OCI-LY1 (cell line): Measurements from ENCODE around the gene SPPL2B.
A peak's percentile ranks its signal among the peaks of the same experiment; 100 is the strongest.

Experiments
- H2AFZ ChIP-seq: fragments of 200-600 bp; sonication (generic), shearing (Covaris generic); 2 replicates; pipeline ENCODE4 v1.6.0; 2014; ENCODE audit warnings: antibody characterized with exemption, mild to moderate bottlenecking, low read length
- H3F3A ChIP-seq: fragments of 200-600 bp; sonication (generic), shearing (Covaris generic); 2 replicates; pipeline ENCODE4 v1.6.0; 2014; ENCODE audit warnings: mild to moderate bottlenecking, antibody characterized with exemption, low read length, moderate library complexity; ENCODE audit not compliant: insufficient read depth
- H3K27ac ChIP-seq: fragments of 200-600 bp; sonication (generic); 2 replicates; pipeline ENCODE4 v1.5.1; 2014; ENCODE audit warnings: low read length, mixed run types, mild to moderate bottlenecking, low read depth; ENCODE audit not compliant: poor library complexity, severe bottlenecking
- H3K27me3 ChIP-seq: fragments of 200-600 bp; sonication (generic); 2 replicates; pipeline ENCODE4 v1.6.0; 2014; ENCODE audit warnings: antibody characterized with exemption, mild to moderate bottlenecking, low read length, moderate library complexity; ENCODE audit not compliant: insufficient read depth
- H3K36me3 ChIP-seq: fragments of 200-600 bp; sonication (generic); 2 replicates; pipeline ENCODE4 v1.6.1; 2014; ENCODE audit warnings: mild to moderate bottlenecking, antibody characterized with exemption, low read length, moderate library complexity, mixed read lengths; ENCODE audit not compliant: insufficient read depth
- H3K4me1 ChIP-seq: fragments of 200-600 bp; sonication (generic); 2 replicates; pipeline ENCODE4 v1.5.1; 2014; ENCODE audit warnings: mild to moderate bottlenecking, low read length, moderate library complexity; ENCODE audit not compliant: insufficient read depth, severe bottlenecking
- H3K4me2 ChIP-seq: fragments of 200-600 bp; sonication (generic), shearing (Covaris generic); 2 replicates; pipeline ENCODE4 v1.6.1; 2014; ENCODE audit warnings: low read length
- H3K4me3 ChIP-seq: fragments of 200-600 bp; sonication (generic); 2 replicates; pipeline ENCODE4 v1.5.1; 2014; ENCODE audit warnings: low read length, low read depth, mild to moderate bottlenecking, mixed read lengths; ENCODE audit not compliant: poor library complexity, severe bottlenecking
- H3K79me2 ChIP-seq: fragments of 200-600 bp; shearing (Covaris generic); 2 replicates; pipeline ENCODE4 v1.6.1; 2016; ENCODE audit warnings: mixed run types, low read length, mixed read lengths; ENCODE audit not compliant: insufficient read depth
- H3K9ac ChIP-seq: fragments of 200-600 bp; sonication (generic), shearing (Covaris generic); 2 replicates; pipeline ENCODE4 v1.6.1; 2014; ENCODE audit warnings: mild to moderate bottlenecking, low read length, mixed read lengths
- H3K9me2 ChIP-seq: fragments of 200-600 bp; sonication (generic), shearing (Covaris generic); 2 replicates; pipeline ENCODE4 v1.6.1; 2014; ENCODE audit warnings: low read depth, mild to moderate bottlenecking, low read length, mixed read lengths
- H3K9me3 ChIP-seq: fragments of 200-600 bp; shearing (Covaris generic); 2 replicates; pipeline ENCODE4 v1.6.1; 2014; ENCODE audit warnings: low read length, mixed read lengths
- H4K20me1 ChIP-seq: fragments of 200-600 bp; sonication (generic), shearing (Covaris generic); 2 replicates; pipeline ENCODE4 v1.6.0; 2016; ENCODE audit warnings: mild to moderate bottlenecking, low read length; ENCODE audit not compliant: insufficient read depth
- EZH2 ChIP-seq: fragments of 200-600 bp; sonication (generic), shearing (Covaris generic); IDR thresholded peaks from 2 replicates; pipeline ENCODE4 v1.8.0; 2017; ENCODE audit warnings: borderline replicate concordance, mixed run types, mild to moderate bottlenecking, antibody characterized with exemption, low read length, moderate library complexity, mixed read lengths
- TF ChIP-seq, protein P1 (sequence below): fragments of 200-600 bp; sonication (generic), shearing (Covaris generic); IDR thresholded peaks from 2 replicates; pipeline ENCODE4 v1.5.1; 2017; ENCODE audit warnings: mild to moderate bottlenecking, antibody characterized with exemption, low read length, moderate library complexity, mixed read lengths

The SPPL2B gene

DNA sequence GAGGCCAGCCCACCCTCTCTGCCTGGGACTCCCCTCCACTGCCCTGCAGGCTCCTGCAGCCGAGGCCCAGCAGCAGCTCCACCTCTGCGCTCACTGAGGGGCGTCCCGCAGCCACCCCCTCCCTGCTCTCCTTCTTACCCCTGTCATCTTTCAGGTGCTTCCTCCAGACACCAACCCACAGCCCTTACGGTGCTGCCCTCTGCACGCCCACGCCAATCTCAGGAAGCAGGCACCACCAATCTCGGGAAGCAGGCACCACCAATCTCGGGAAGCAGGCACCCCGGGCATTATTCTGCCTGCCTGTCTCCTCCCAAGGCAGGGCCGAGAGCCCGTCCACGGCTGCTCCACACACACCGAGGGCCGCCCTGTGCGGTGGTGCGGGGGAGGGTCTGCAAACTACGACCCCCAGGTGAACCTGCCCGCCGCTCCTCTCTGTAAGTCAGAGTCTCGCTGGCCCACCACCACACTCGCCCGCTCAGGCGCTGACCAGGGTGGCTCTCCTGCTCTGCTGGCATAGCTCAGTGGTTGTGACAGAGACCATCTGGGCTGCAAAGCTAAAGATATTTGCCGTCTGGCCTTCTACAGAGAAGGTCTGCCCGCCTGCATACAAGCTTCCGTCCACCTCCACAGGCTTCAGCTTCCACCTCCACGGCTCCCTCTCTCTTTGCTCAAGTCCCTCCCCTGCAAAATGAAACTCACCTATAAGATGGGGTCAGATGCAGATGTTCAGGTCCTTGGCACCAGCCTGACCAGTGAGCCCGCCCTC is 3.0 kb upstream of the SPPL2B start:
- no peaks in the 10 kb centered on the region for H3K27me3 ChIP-seq
- H3K9me2 ChIP-seq = no peaks in the 10 kb centered on the region
- H3K27ac ChIP-seq = peak overlapping the region; percentile 92
- no peaks in the 10 kb centered on the region for H3F3A ChIP-seq
- TF ChIP-seq EZH2 = no peak
- TF ChIP-seq, protein P1, sequence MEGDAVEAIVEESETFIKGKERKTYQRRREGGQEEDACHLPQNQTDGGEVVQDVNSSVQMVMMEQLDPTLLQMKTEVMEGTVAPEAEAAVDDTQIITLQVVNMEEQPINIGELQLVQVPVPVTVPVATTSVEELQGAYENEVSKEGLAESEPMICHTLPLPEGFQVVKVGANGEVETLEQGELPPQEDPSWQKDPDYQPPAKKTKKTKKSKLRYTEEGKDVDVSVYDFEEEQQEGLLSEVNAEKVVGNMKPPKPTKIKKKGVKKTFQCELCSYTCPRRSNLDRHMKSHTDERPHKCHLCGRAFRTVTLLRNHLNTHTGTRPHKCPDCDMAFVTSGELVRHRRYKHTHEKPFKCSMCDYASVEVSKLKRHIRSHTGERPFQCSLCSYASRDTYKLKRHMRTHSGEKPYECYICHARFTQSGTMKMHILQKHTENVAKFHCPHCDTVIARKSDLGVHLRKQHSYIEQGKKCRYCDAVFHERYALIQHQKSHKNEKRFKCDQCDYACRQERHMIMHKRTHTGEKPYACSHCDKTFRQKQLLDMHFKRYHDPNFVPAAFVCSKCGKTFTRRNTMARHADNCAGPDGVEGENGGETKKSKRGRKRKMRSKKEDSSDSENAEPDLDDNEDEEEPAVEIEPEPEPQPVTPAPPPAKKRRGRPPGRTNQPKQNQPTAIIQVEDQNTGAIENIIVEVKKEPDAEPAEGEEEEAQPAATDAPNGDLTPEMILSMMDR = no peak
- H3K4me1 ChIP-seq = peaks cover 55% of the 10 kb centered on the region
- peak overlapping the region; percentile 70 for H3K4me2 ChIP-seq
- no peaks in the 10 kb centered on the region for H4K20me1 ChIP-seq
- peaks cover 15% of the 10 kb centered on the region for H3K79me2 ChIP-seq
- H3K4me3 ChIP-seq = peak overlapping the region; percentile 49
- peak overlapping the region; percentile 42; the same call in 1 of the 2 replicates for H3K9ac ChIP-seq
- H2AFZ ChIP-seq = no peak overlapping the region
- H3K9me3 ChIP-seq = no peaks in the 10 kb centered on the region
- peaks cover 49% of the 10 kb centered on the region for H3K36me3 ChIP-seq

GRCh38 chr19:2326699-2327360 is 1.7 kb upstream of the SPPL2B start:
- no peaks in the 10 kb centered on the region for H3K9me3 ChIP-seq
- TF ChIP-seq, protein P1 = no peak
- no peak for TF ChIP-seq EZH2
- H3K9me2 ChIP-seq = no peaks in the 10 kb centered on the region
- H4K20me1 ChIP-seq = no peaks in the 10 kb centered on the region
- peaks cover 38% of the 10 kb centered on the region; the same call in 1 of the 2 replicates for H3K36me3 ChIP-seq
- H3K4me2 ChIP-seq = peak overlapping the region; percentile 98
- peak overlapping the region; percentile 98 for H3K4me3 ChIP-seq
- H3K27ac ChIP-seq = peak overlapping the region; percentile 81
- H2AFZ ChIP-seq = no peak overlapping the region
- H3K27me3 ChIP-seq = no peaks in the 10 kb centered on the region
- peaks cover 69% of the 10 kb centered on the region for H3K4me1 ChIP-seq
- peaks cover 15% of the 10 kb centered on the region for H3K79me2 ChIP-seq
- 0 out of 2 replicates have a peak, but pooled peaks cover 8% of the 10 kb centered on the region for H3F3A ChIP-seq
- H3K9ac ChIP-seq = peak overlapping the region; percentile 99; the same call in 1 of the 2 replicates

- H2AFZ ChIP-seq = no peak overlapping the region
- peak overlapping the region; percentile 98 for H3K4me2 ChIP-seq
- peak overlapping the region; percentile 99 for H3K9ac ChIP-seq
- H3K4me1 ChIP-seq = peaks cover 79% of the 10 kb centered on the region
- H3K27ac ChIP-seq = peak overlapping the region; percentile 81
- no peaks in the 10 kb centered on the region for H3K9me3 ChIP-seq
- TF ChIP-seq, protein P1 = no peak
- TF ChIP-seq EZH2 = no peak
- no peaks in the 10 kb centered on the region for H3K27me3 ChIP-seq
- H3K4me3 ChIP-seq = peak overlapping the region; percentile 98
- 0 out of 2 replicates have a peak, but pooled peaks cover 8% of the 10 kb centered on the region for H3F3A ChIP-seq
- H4K20me1 ChIP-seq = no peaks in the 10 kb centered on the region
- H3K9me2 ChIP-seq = no peaks in the 10 kb centered on the region
- H3K79me2 ChIP-seq = peaks cover 15% of the 10 kb centered on the region
- peaks cover 31% of the 10 kb centered on the region; the same call in 1 of the 2 replicates for H3K36me3 ChIP-seq
Measured at GRCh38 chr19:2327773-2328400, 597 bp upstream of the SPPL2B start.
